Loucy (cell line): ENCODE data around the gene COL17A1.

Experiments
- H2AFZ ChIP-seq: fragments of 200-600 bp; sonication (generic); 2 replicates; pipeline ENCODE4 v1.6.0; 2016; ENCODE audit warnings: antibody characterized with exemption, mild to moderate bottlenecking, low read length, moderate library complexity
- H3F3A ChIP-seq: fragments of 200-600 bp; 2 replicates; pipeline ENCODE4 v1.6.0; 2016; ENCODE audit warnings: antibody characterized with exemption, low read depth, mild to moderate bottlenecking
- H3K27me3 ChIP-seq: fragments of 200-600 bp; sonication (generic); 2 replicates; pipeline ENCODE4 v1.6.1; 2014; ENCODE audit warnings: low read length, mild to moderate bottlenecking; ENCODE audit not compliant: insufficient read depth, poor library complexity, severe bottlenecking
- H3K36me3 ChIP-seq: fragments of 200-600 bp; sonication (generic); 2 replicates; pipeline ENCODE4 v1.6.1; 2016; ENCODE audit warnings: low read length; ENCODE audit not compliant: insufficient read depth
- H3K4me1 ChIP-seq: fragments of 200-600 bp; sonication (generic); 2 replicates; pipeline ENCODE4 v1.5.1; 2014; ENCODE audit warnings: low read length, mild to moderate bottlenecking; ENCODE audit not compliant: insufficient read depth, poor library complexity, severe bottlenecking
- H3K4me2 ChIP-seq: fragments of 200-600 bp; sonication (generic); 2 replicates; pipeline ENCODE4 v1.6.0; 2014; ENCODE audit warnings: antibody characterized with exemption, low read length, low read depth, mild to moderate bottlenecking; ENCODE audit not compliant: poor library complexity, severe bottlenecking
- H3K4me3 ChIP-seq: fragments of 200-600 bp; sonication (generic); 2 replicates; pipeline ENCODE4 v1.5.1; 2014; ENCODE audit warnings: low read length, mild to moderate bottlenecking, mixed read lengths; ENCODE audit not compliant: poor library complexity, severe bottlenecking
- H3K79me2 ChIP-seq: fragments of 200-600 bp; sonication (generic); 2 replicates; pipeline ENCODE4 v1.6.1; 2014; ENCODE audit warnings: low read length; ENCODE audit not compliant: insufficient read depth
- H3K9ac ChIP-seq: fragments of 200-600 bp; sonication (generic); 2 replicates; pipeline ENCODE4 v1.6.0; 2014; ENCODE audit warnings: mild to moderate bottlenecking, low read depth, low read length, moderate library complexity; ENCODE audit not compliant: poor library complexity, severe bottlenecking
- H3K9me2 ChIP-seq: fragments of 200-600 bp; sonication (generic); replicated peaks from 2 replicates; pipeline ENCODE4 v1.6.1; 2016; ENCODE audit warnings: low read depth, low read length, mixed read lengths
- H3K9me3 ChIP-seq: fragments of 200-600 bp; sonication (generic); 2 replicates; pipeline ENCODE4 v1.6.1; 2014; ENCODE audit warnings: mild to moderate bottlenecking, antibody characterized with exemption, low read length, low read depth; ENCODE audit not compliant: insufficient read depth
- H4K20me1 ChIP-seq: fragments of 200-600 bp; sonication (generic); 2 replicates; pipeline ENCODE4 v1.6.0; 2014; ENCODE audit warnings: antibody characterized with exemption, low read length, mild to moderate bottlenecking; ENCODE audit not compliant: insufficient read depth, poor library complexity, severe bottlenecking
- EZH2phosphoT487 ChIP-seq: fragments of 200-600 bp; IDR thresholded peaks from 2 replicates; pipeline ENCODE4 v1.6.1; 2018; ENCODE audit warnings: antibody characterized with exemption, mild to moderate bottlenecking, moderate library complexity, borderline replicate concordance
- TF ChIP-seq, protein P1 (sequence below): fragments of 200-600 bp; sonication (generic); conservative IDR thresholded peaks from 2 replicates; pipeline ENCODE4 v1.5.1; 2014; ENCODE audit warnings: mild to moderate bottlenecking, antibody characterized with exemption, low read length

The COL17A1 gene

GRCh38 chr10:104037261-104037951 is 48.3 kb downstream of the COL17A1 start:
- H3K9me3 ChIP-seq = no peaks in the 10 kb centered on the region
- no peaks in the 10 kb centered on the region for H4K20me1 ChIP-seq
- H3K9ac ChIP-seq = no peak overlapping the region
- TF ChIP-seq, protein P1, sequence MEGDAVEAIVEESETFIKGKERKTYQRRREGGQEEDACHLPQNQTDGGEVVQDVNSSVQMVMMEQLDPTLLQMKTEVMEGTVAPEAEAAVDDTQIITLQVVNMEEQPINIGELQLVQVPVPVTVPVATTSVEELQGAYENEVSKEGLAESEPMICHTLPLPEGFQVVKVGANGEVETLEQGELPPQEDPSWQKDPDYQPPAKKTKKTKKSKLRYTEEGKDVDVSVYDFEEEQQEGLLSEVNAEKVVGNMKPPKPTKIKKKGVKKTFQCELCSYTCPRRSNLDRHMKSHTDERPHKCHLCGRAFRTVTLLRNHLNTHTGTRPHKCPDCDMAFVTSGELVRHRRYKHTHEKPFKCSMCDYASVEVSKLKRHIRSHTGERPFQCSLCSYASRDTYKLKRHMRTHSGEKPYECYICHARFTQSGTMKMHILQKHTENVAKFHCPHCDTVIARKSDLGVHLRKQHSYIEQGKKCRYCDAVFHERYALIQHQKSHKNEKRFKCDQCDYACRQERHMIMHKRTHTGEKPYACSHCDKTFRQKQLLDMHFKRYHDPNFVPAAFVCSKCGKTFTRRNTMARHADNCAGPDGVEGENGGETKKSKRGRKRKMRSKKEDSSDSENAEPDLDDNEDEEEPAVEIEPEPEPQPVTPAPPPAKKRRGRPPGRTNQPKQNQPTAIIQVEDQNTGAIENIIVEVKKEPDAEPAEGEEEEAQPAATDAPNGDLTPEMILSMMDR = no peak
- TF ChIP-seq EZH2phosphoT487 = no peak
- H3K4me1 ChIP-seq = no peaks in the 10 kb centered on the region
- H3K4me3 ChIP-seq = no peak overlapping the region
- no peak overlapping the region for H3K4me2 ChIP-seq
- H3K79me2 ChIP-seq = no peaks in the 10 kb centered on the region
- no peaks in the 10 kb centered on the region for H3K9me2 ChIP-seq
- H3K27me3 ChIP-seq = no peaks in the 10 kb centered on the region
- no peak overlapping the region for H2AFZ ChIP-seq
- no peaks in the 10 kb centered on the region; the same call in 1 of the 2 replicates for H3K36me3 ChIP-seq
- H3F3A ChIP-seq = no peaks in the 10 kb centered on the region

GRCh38 chr10:104036518-104037260 is 49.0 kb downstream of the COL17A1 start:
- no peak overlapping the region for H3K4me3 ChIP-seq
- H3K9me2 ChIP-seq = no peaks in the 10 kb centered on the region
- TF ChIP-seq, protein P1 = no peak
- no peak for TF ChIP-seq EZH2phosphoT487

GRCh38 chr10:104036069-104036384 is 49.7 kb downstream of the COL17A1 start:
- no peaks in the 10 kb centered on the region for H4K20me1 ChIP-seq
- TF ChIP-seq, protein P1 = no peak
- no peak for TF ChIP-seq EZH2phosphoT487
- H3K79me2 ChIP-seq = no peaks in the 10 kb centered on the region
- H3K4me3 ChIP-seq = no peak overlapping the region
- no peaks in the 10 kb centered on the region; the same call in 1 of the 2 replicates for H3K36me3 ChIP-seq
- H3K4me1 ChIP-seq = no peaks in the 10 kb centered on the region
- H3F3A ChIP-seq = no peaks in the 10 kb centered on the region
- no peak overlapping the region for H2AFZ ChIP-seq
- H3K9me2 ChIP-seq = no peaks in the 10 kb centered on the region
- H3K9me3 ChIP-seq = no peaks in the 10 kb centered on the region
- no peak overlapping the region for H3K4me2 ChIP-seq
- H3K27me3 ChIP-seq = no peaks in the 10 kb centered on the region
- H3K9ac ChIP-seq = no peak overlapping the region

More at GRCh38 chr10:104036518-104037260, 49.0 kb downstream of the COL17A1 start:
- H2AFZ ChIP-seq = no peak overlapping the region
- no peaks in the 10 kb centered on the region for H4K20me1 ChIP-seq
- no peaks in the 10 kb centered on the region for H3K27me3 ChIP-seq
- H3K4me2 ChIP-seq = no peak overlapping the region
- no peak overlapping the region for H3K9ac ChIP-seq
- no peaks in the 10 kb centered on the region; the same call in 1 of the 2 replicates for H3K36me3 ChIP-seq
- no peaks in the 10 kb centered on the region for H3K4me1 ChIP-seq
- H3K9me3 ChIP-seq = no peaks in the 10 kb centered on the region
- H3K79me2 ChIP-seq = no peaks in the 10 kb centered on the region
- H3F3A ChIP-seq = no peaks in the 10 kb centered on the region
